ENCODE results near the gene ZNF317. TPM values are rescaled to one million over a fixed set of nuclear protein-coding genes. Genes with fewer than 3 reads are reported as not detected.
"Not testable (repeated sequence)": the region's sequence is repeated elsewhere in the genome, so short reads cannot be mapped to it uniquely, and the experiment has no call there.

ZNF317 gene
- total RNA-seq, 1 experiment from 2014 or later: 33.9 TPM

- no TSS peak for BruUV-seq (replicated peaks)
- DNase-seq (ENCODE audit: unreplicated experiment): no peak
- no peak for TF ChIP-seq CTCF (IDR thresholded peaks at IDR 0.05; ENCODE audit: unreplicated experiment)
- Mint-ChIP-seq H3K27me3 (ENCODE audit: insufficient read depth, unreplicated experiment) (no peaks in the 10 kb centered on the region), H3K9me3 (ENCODE audit: unreplicated experiment) (peaks cover 8% of the 10 kb centered on the region), H3K4me3 (ENCODE audit: unreplicated experiment) (no peak within 1 kb of the TSS), H3K27ac (ENCODE audit: low read depth, unreplicated experiment) (no peak within 1 kb of the TSS), H3K36me3 (ENCODE audit: insufficient read depth, unreplicated experiment) (no peaks in the 10 kb centered on the region), H3K4me1 (ENCODE audit: insufficient read depth, unreplicated experiment) (no peaks in the 10 kb centered on the region)
- intact Hi-C loops (cut with micrococcal nuclease): no loop called here
- CTCF ChIA-PET: interaction anchor here (0.7 kb wide), 1 partner anchor 22 kb away, joined by 3 read pairs; no protein-coding TSS in a partner anchor
- POLR2A ChIA-PET: no interaction called here
Measured at GRCh38 chr19:9178901-9179300, 38.7 kb downstream of the ZNF317 start, which contains the start of gene OR7D2. Gene OR7D2, plus strand, starts transcription at chr19:9178979. Its CDS starts 6,803 bp downstream, at chr19:9185782.

- no peak for TF ChIP-seq CTCF (IDR thresholded peaks at IDR 0.05; ENCODE audit: unreplicated experiment)
- CTCF ChIA-PET: no interaction called here
Measured at GRCh38 chr19:9183000-9183399, 42.8 kb downstream of the ZNF317 start.

GRCh38 chr19:9187191-9187590 lies 47.0 kb downstream of the ZNF317 start:
- H3K9me3 Mint-ChIP-seq (ENCODE audit: unreplicated experiment): peaks cover 18% of the 10 kb centered on the region
- H3K27ac Mint-ChIP-seq (ENCODE audit: low read depth, unreplicated experiment): no peak overlapping the region
- ChIA-PET CTCF (no interaction called here), POLR2A (no interaction called here)
- no peaks in the 10 kb centered on the region for H3K36me3 Mint-ChIP-seq (ENCODE audit: insufficient read depth, unreplicated experiment)
- no peak for TF ChIP-seq CTCF (IDR thresholded peaks at IDR 0.05; ENCODE audit: unreplicated experiment)
- no peak for DNase-seq (ENCODE audit: unreplicated experiment)
- H3K4me1 Mint-ChIP-seq (ENCODE audit: insufficient read depth, unreplicated experiment): no peaks in the 10 kb centered on the region
- intact Hi-C loops (cut with micrococcal nuclease): no loop called here
- H3K27me3 Mint-ChIP-seq (ENCODE audit: insufficient read depth, unreplicated experiment): no peaks in the 10 kb centered on the region
- H3K4me3 Mint-ChIP-seq (ENCODE audit: unreplicated experiment): no peak overlapping the region
- no TSS peak for BruUV-seq (replicated peaks)

More at GRCh38 chr19:9183000-9183399, 42.8 kb downstream of the ZNF317 start:
- no peaks in the 10 kb centered on the region for H3K36me3 Mint-ChIP-seq (ENCODE audit: insufficient read depth, unreplicated experiment)
- intact Hi-C loops (cut with micrococcal nuclease): no loop called here
- no peaks in the 10 kb centered on the region for H3K27me3 Mint-ChIP-seq (ENCODE audit: insufficient read depth, unreplicated experiment)
- H3K4me1 Mint-ChIP-seq (ENCODE audit: insufficient read depth, unreplicated experiment): no peaks in the 10 kb centered on the region
- no peak overlapping the region for H3K4me3 Mint-ChIP-seq (ENCODE audit: unreplicated experiment)
- POLR2A ChIA-PET: no interaction called here
- H3K27ac Mint-ChIP-seq (ENCODE audit: low read depth, unreplicated experiment): no peak overlapping the region
- BruUV-seq (replicated peaks): no TSS peak
- H3K9me3 Mint-ChIP-seq (ENCODE audit: unreplicated experiment): peaks cover 7% of the 10 kb centered on the region
- DNase-seq (ENCODE audit: unreplicated experiment): no peak

GRCh38 chr19:9189535-9189934 lies 49.3 kb downstream of the ZNF317 start:
- Mint-ChIP-seq H3K9me3 (ENCODE audit: unreplicated experiment) (peaks cover 25% of the 10 kb centered on the region), H3K4me1 (ENCODE audit: insufficient read depth, unreplicated experiment) (no peaks in the 10 kb centered on the region), H3K27me3 (ENCODE audit: insufficient read depth, unreplicated experiment) (no peaks in the 10 kb centered on the region), H3K27ac (ENCODE audit: low read depth, unreplicated experiment) (no peak overlapping the region), H3K4me3 (ENCODE audit: unreplicated experiment) (no peak overlapping the region), H3K36me3 (ENCODE audit: insufficient read depth, unreplicated experiment) (no peaks in the 10 kb centered on the region)
- intact Hi-C loops (cut with micrococcal nuclease): no loop called here
- CTCF ChIA-PET: interaction anchor here (1.3 kb wide), 1 partner anchor 16 kb away, joined by 3 read pairs; no protein-coding TSS in a partner anchor
- DNase-seq (ENCODE audit: unreplicated experiment): no peak
- no TSS peak for BruUV-seq (replicated peaks)
- TF ChIP-seq CTCF (IDR thresholded peaks at IDR 0.05; ENCODE audit: unreplicated experiment): no peak
- POLR2A ChIA-PET: no interaction called here

GRCh38 chr19:9198044-9198443 lies 57.8 kb downstream of the ZNF317 start:
- POLR2A ChIA-PET; H3K27ac Mint-ChIP-seq (ENCODE audit: low read depth, unreplicated experiment); intact Hi-C loops (cut with micrococcal nuclease); BruUV-seq (replicated peaks); H3K36me3 Mint-ChIP-seq (ENCODE audit: insufficient read depth, unreplicated experiment); H3K4me3 Mint-ChIP-seq (ENCODE audit: unreplicated experiment); DNase-seq (ENCODE audit: unreplicated experiment); H3K4me1 Mint-ChIP-seq (ENCODE audit: insufficient read depth, unreplicated experiment); H3K27me3 Mint-ChIP-seq (ENCODE audit: insufficient read depth, unreplicated experiment); CTCF ChIA-PET: not testable (repeated sequence)
- H3K9me3 Mint-ChIP-seq (ENCODE audit: unreplicated experiment): peaks cover 13% of the 10 kb centered on the region
